Hepatocyte (in vitro differentiated cells): ENCODE measurements around the gene PSMD5. TPM values are rescaled to one million over a fixed set of nuclear protein-coding genes. Genes with fewer than 3 reads are reported as not detected.
A peak's percentile ranks its signal among the peaks of the same experiment; 100 is the strongest.

Source experiments
- DNase-seq: peaks from one replicate; pipeline ENCODE4 v3.0.0-alpha.2; 2016; ENCODE audit warnings: low spot score
- H2AFZ ChIP-seq: fragments of 200-600 bp; sonication (generic); 2 replicates; pipeline ENCODE4 v1.6.0; 2016; ENCODE audit warnings: antibody characterized with exemption, mild to moderate bottlenecking
- H3K27ac ChIP-seq: fragments of 200-600 bp; sonication (generic); 2 replicates; pipeline ENCODE4 v1.5.1; 2016; ENCODE audit warnings: mild to moderate bottlenecking
- H3K27me3 ChIP-seq: fragments of 200-600 bp; sonication (generic); 2 replicates; pipeline ENCODE4 v1.6.1; 2016
- H3K36me3 ChIP-seq: fragments of 200-600 bp; sonication (generic); replicated peaks from 2 replicates; pipeline ENCODE4 v1.5.1; 2016; ENCODE audit warnings: low read depth; ENCODE audit not compliant: insufficient read depth
- H3K4me1 ChIP-seq: fragments of 200-600 bp; sonication (generic); 2 replicates; pipeline ENCODE4 v1.5.1; 2016; ENCODE audit warnings: mild to moderate bottlenecking, moderate library complexity; ENCODE audit not compliant: insufficient read depth
- H3K4me2 ChIP-seq: fragments of 200-600 bp; sonication (generic); 2 replicates; pipeline ENCODE4 v1.6.0; 2016
- H3K4me3 ChIP-seq: fragments of 200-600 bp; sonication (generic); 2 replicates; pipeline ENCODE4 v1.5.1; 2016; ENCODE audit warnings: mild to moderate bottlenecking
- H3K79me2 ChIP-seq: fragments of 200-600 bp; sonication (generic); 2 replicates; pipeline ENCODE4 v1.6.0; 2017; ENCODE audit warnings: mild to moderate bottlenecking
- H3K9me2 ChIP-seq: fragments of 200-600 bp; sonication (generic); replicated peaks from 2 replicates; pipeline ENCODE4 v1.6.0; 2017; ENCODE audit warnings: mild to moderate bottlenecking; ENCODE audit not compliant: insufficient read depth
- H3K9me3 ChIP-seq: fragments of 200-600 bp; sonication (generic); 2 replicates; pipeline ENCODE4 v1.5.1; 2016; ENCODE audit warnings: low read depth, mild to moderate bottlenecking
- H4K20me1 ChIP-seq: fragments of 200-600 bp; sonication (generic); 2 replicates; pipeline ENCODE4 v1.6.0; 2016; ENCODE audit warnings: mild to moderate bottlenecking; ENCODE audit not compliant: insufficient read depth, poor library complexity, severe bottlenecking
- EZH2 ChIP-seq: fragments of 200-600 bp; sonication (generic); IDR thresholded peaks from 2 replicates; pipeline ENCODE4 v1.6.1; 2016; ENCODE audit warnings: antibody characterized with exemption, mild to moderate bottlenecking, borderline replicate concordance
- EZH2phosphoT487 ChIP-seq: fragments of 200-600 bp; sonication (generic); IDR thresholded peaks from one replicate; pipeline ENCODE4 v1.6.1; 2018; ENCODE audit warnings: antibody characterized with exemption, mild to moderate bottlenecking, low read depth, moderate library complexity; ENCODE audit not compliant: unreplicated experiment, severe bottlenecking
- WGBS: methylation state at CpG from one replicate; pipeline ENCODE4 v1.1.6; 2016; ENCODE audit warnings: low lambda C conversion rate; ENCODE audit errors: missing lambda C conversion rate; 5-methylcytosine and 5-hydroxymethylcytosine counted together
- polyA plus RNA-seq: library from polyadenylated mRNA; unstranded; fragments of >200 nt; fragmentation: Nextera tagmentation; extraction: Ambion mirVana; gene quantifications from 2 replicates; pipeline ENCODE4 v1.2.1, GENCODE V29; 2016
- total RNA-seq: library from RNA; depleted of rRNA; stranded (reverse); fragments of >200 nt; gene quantifications from 2 replicates; pipeline ENCODE4 v1.2.3, GENCODE V29; 2014
- TF ChIP-seq, protein P1 (sequence below): fragments of 200-600 bp; sonication (generic); IDR thresholded peaks from 2 replicates; pipeline ENCODE4 v1.5.1; 2016; ENCODE audit warnings: antibody characterized with exemption, mild to moderate bottlenecking; ENCODE audit not compliant: poor library complexity

PSMD5 gene
- total and polyA plus RNA-seq, 2 experiments from 2014 or later, result 10.4 to 14.7 TPM

DNA sequence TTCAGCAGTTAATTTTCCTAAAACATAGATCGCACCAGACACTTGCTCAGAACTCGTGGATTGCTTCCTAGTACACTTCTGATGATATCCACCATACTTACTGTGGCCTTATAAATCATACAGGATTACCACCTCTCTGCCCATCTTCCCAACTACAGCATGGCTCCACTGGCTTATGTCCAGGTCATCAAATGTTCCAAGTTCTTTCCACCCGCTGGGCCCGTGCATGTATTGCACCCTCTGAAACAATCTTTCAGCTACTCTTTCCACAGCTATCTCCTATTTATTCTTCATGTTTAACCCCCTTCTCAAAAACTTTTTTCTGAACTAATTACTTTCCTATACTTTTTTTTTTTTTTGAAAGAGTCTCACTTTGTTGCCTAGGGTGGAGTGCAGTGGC, 68.0 kb downstream of the PSMD5 start:
- H3K4me1 ChIP-seq, result peaks cover 20% of the 10 kb centered on the region
- no peak for DNase-seq
- H3K4me3 ChIP-seq, result no peak overlapping the region
- no peak overlapping the region for H2AFZ ChIP-seq
- TF ChIP-seq EZH2phosphoT487 (no peak), EZH2 (no peak)
- TF ChIP-seq, protein P1, sequence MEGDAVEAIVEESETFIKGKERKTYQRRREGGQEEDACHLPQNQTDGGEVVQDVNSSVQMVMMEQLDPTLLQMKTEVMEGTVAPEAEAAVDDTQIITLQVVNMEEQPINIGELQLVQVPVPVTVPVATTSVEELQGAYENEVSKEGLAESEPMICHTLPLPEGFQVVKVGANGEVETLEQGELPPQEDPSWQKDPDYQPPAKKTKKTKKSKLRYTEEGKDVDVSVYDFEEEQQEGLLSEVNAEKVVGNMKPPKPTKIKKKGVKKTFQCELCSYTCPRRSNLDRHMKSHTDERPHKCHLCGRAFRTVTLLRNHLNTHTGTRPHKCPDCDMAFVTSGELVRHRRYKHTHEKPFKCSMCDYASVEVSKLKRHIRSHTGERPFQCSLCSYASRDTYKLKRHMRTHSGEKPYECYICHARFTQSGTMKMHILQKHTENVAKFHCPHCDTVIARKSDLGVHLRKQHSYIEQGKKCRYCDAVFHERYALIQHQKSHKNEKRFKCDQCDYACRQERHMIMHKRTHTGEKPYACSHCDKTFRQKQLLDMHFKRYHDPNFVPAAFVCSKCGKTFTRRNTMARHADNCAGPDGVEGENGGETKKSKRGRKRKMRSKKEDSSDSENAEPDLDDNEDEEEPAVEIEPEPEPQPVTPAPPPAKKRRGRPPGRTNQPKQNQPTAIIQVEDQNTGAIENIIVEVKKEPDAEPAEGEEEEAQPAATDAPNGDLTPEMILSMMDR, result no peak
- H3K27ac ChIP-seq, result no peak overlapping the region
- no peaks in the 10 kb centered on the region for H4K20me1 ChIP-seq
- H3K36me3 ChIP-seq, result no peaks in the 10 kb centered on the region
- H3K9me2 ChIP-seq, result no peaks in the 10 kb centered on the region
- no peaks in the 10 kb centered on the region for H3K27me3 ChIP-seq
- H3K79me2 ChIP-seq, result peaks cover 22% of the 10 kb centered on the region
- no peaks in the 10 kb centered on the region for H3K9me3 ChIP-seq
- H3K4me2 ChIP-seq, result no peak overlapping the region
- 96% methylated on average over 4 of the region's 4 CpGs for WGBS

DNA sequence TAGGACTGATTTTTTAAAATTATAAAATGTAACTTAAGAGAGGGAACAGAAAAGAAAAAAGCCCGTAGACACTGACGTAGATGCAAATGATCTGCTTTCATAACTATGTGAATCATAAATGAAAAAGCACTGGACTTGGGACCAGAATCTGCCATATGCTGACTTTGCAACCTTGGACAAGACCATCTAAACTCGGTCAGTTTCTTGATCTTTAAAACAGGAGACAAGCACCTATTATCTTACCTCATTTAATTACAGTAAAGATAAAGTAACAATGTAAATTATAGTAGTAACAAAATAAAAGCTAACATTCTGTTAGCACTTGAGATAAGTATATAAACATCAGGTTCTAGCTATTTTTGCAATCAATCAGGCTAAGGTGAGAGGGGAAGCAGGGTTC, 69.5 kb downstream of the PSMD5 start:
- Histone ChIP-seq H2AFZ (no peak overlapping the region), H3K27ac (peak overlapping the region; percentile 48), H3K4me3 (no peak overlapping the region), H4K20me1 (no peaks in the 10 kb centered on the region), H3K4me2 (no peak overlapping the region), H3K79me2 (peaks cover 13% of the 10 kb centered on the region), H3K4me1 (peaks cover 24% of the 10 kb centered on the region), H3K9me3 (no peaks in the 10 kb centered on the region), H3K27me3 (no peaks in the 10 kb centered on the region), H3K9me2 (no peaks in the 10 kb centered on the region), H3K36me3 (no peaks in the 10 kb centered on the region)
- peak; percentile 23 for DNase-seq
- WGBS, result 81% methylated on average over 3 of the region's 3 CpGs
- TF ChIP-seq EZH2phosphoT487, result no peak
- no peak for TF ChIP-seq EZH2
- TF ChIP-seq, protein P1, result no peak

DNA sequence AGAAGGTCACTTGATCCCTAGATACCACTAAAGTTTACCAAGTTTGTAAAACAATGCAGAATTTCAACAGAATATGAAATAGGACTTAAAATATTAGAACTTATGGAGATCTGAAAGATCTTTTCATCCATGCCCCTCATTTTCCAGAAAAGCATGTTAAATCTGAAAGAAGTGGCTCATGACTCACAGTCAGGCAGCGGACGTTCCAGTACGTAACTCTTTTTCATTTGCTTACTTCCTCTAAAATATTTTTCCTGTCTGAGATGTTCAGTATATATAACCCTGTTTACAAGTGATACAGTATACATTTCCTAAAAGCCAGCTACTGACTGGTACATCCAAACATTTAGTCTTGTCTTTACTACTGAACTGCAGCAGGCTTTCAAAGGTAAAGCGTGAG, 71.8 kb downstream of the PSMD5 start:
- H3K9me3 ChIP-seq, result no peaks in the 10 kb centered on the region
- no peak overlapping the region for H3K4me2 ChIP-seq
- no peak overlapping the region for H3K4me3 ChIP-seq
- peaks cover 32% of the 10 kb centered on the region for H3K4me1 ChIP-seq
- no peak overlapping the region for H3K27ac ChIP-seq
- no peaks in the 10 kb centered on the region for H4K20me1 ChIP-seq
- DNase-seq, result no peak
- no peaks in the 10 kb centered on the region for H3K9me2 ChIP-seq
- peaks cover 3% of the 10 kb centered on the region for H3K79me2 ChIP-seq
- WGBS, result 98% methylated on average over 4 of the region's 4 CpGs
- no peaks in the 10 kb centered on the region for H3K36me3 ChIP-seq
- TF ChIP-seq EZH2phosphoT487 (no peak), EZH2 (no peak)
- TF ChIP-seq, protein P1, result no peak
- H2AFZ ChIP-seq, result no peak overlapping the region
- H3K27me3 ChIP-seq, result no peaks in the 10 kb centered on the region

DNA sequence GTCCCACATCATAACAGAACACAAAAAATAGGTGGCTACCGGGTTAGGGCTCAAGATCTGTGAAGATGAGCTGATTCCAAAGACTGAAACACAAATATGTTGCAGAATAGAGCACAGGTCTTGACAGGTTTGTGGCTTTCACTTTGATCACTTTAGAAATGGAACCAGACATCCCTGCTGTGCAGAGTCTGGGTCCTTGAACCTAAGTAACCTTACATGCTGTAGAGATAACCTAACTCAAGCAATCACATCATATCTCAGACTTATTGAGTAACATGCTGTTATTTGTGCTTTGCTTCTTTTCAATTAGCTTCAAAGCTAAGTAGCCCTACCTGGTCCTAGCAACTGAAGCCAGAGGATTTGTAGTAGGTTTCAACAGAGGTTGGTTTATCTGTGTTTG, 73.8 kb downstream of the PSMD5 start:
- 52% methylated on average over 1 of the region's 1 CpG for WGBS
- no peak overlapping the region for H2AFZ ChIP-seq
- no peaks in the 10 kb centered on the region for H3K9me2 ChIP-seq
- no peaks in the 10 kb centered on the region for H3K27me3 ChIP-seq
- no peak overlapping the region for H3K4me3 ChIP-seq
- H3K4me1 ChIP-seq, result peaks cover 40% of the 10 kb centered on the region
- H3K79me2 ChIP-seq, result peaks cover 10% of the 10 kb centered on the region
- no peak for DNase-seq
- no peak overlapping the region for H3K4me2 ChIP-seq
- H3K9me3 ChIP-seq, result no peaks in the 10 kb centered on the region
- TF ChIP-seq, protein P1, result no peak
- TF ChIP-seq EZH2, result no peak
- H3K36me3 ChIP-seq, result no peaks in the 10 kb centered on the region
- no peaks in the 10 kb centered on the region for H4K20me1 ChIP-seq
- peak overlapping the region; percentile 55 for H3K27ac ChIP-seq
